ENCODE data around the gene TRMT61A.

- TF ChIP-seq CTCF (IDR thresholded peaks at IDR 0.05) (no peak), POLR2A (IDR thresholded peaks at IDR 0.05) (no peak), POLR2AphosphoS5 (IDR thresholded peaks at IDR 0.05) (no peak)
Observed at GRCh38 chr14:103520269-103520656, 8.7 kb upstream of the TRMT61A start.

Data from prostate gland (tissue), 2 donors.